ENCODE measurements around the gene DNAJC4.

The DNAJC4 gene

DNA sequence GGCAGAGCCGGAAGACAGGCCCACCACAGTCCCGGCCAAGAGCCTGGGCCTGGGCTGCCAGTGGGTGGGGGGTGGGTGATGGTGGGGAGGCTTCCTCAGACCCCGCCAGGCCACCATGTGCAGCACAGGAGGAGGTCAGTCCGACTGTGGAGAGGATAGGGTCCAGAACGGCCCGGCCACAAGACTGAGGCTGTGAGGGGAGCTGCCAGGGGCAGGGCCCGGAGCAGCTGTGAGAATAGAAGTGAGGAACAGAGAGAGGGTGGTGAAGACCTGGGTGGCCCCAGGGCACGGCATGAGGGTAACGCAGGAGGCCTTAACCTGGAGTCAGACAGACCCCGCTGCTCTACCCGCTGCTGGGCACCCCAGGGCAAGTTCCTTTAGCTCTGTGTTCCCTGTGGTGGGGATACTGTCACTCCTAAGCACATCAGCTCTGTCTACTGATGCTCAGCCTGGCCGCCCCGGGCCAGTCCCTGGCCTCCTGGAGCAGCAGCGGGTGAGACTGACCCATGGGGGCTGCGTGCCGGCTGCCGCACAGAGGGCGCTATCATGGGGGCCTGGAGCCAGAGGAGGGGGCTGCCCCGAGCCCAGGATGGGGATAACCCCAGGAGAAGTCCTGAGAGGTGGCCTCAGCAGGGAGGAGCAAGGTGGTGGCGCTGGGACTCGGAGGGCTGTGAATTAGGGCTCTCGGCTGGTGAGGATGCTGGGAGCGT, 22.1 kb upstream of the DNAJC4 start:
- in situ Hi-C loops (cut with HindIII; ENCODE audit: low sequenced_read_pairs) = loop anchor here (5.0 kb wide), 1 partner anchor 54 kb away; no protein-coding TSS in a partner anchor

DNA sequence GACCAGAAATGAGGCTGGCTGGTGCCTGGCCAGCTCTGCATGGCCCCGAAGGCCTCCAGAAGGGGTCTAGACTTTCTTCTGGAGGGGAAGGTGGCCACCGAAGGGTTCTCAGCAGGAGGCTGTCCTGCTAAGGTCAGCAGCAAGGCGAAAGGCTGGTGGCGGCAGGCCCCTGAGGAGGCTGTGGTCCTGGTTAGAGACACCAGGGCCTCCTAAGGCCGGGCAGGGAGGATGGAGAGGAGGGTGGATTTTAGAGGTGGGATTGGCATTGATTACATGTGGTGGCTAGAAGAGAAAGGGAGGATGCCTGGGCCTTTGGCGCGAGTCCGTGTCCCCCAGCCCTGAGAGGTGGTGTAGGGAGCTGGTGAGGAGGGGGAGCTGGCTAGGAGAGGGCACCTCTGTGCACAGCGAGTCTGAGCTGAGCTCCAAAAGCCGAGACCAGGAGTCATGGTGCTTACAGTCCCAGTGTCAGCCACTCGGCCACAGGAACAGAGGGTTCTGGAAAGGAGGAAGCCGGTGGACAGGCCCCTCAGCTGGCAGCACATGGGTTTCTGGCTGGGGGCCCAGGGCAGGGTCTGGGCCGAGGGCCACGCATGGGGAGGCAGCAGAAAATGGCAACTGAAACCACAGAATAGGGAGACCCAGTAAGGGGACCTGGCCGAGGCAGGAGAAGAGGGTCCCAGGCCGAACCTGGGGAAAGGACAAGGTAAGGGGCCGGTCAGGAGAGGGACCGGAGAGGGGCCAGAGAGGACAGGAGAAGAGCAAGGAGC, 21.4 kb upstream of the DNAJC4 start:
- in situ Hi-C loops (cut with HindIII; ENCODE audit: low sequenced_read_pairs) = loop anchor here (5.0 kb wide), 1 partner anchor 53 kb away; no protein-coding TSS in a partner anchor

DNA sequence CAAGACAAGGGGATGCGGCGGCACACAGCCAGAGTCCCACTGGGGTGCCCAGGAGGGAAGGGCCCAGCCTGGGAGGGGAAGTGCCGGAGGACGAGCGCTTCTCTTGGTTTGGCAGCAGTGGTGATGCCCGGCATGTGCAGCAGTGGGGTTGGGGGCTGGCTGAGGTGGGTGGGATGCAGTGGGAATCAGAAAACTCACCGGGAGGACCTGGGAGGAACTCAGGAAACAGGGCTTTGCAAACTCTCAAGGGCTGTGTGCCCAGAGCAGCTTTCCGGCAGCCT, 20.8 kb upstream of the DNAJC4 start:
- in situ Hi-C loops (cut with HindIII; ENCODE audit: low sequenced_read_pairs) = loop anchor here (5.0 kb wide), 1 partner anchor 53 kb away; no protein-coding TSS in a partner anchor

DNA sequence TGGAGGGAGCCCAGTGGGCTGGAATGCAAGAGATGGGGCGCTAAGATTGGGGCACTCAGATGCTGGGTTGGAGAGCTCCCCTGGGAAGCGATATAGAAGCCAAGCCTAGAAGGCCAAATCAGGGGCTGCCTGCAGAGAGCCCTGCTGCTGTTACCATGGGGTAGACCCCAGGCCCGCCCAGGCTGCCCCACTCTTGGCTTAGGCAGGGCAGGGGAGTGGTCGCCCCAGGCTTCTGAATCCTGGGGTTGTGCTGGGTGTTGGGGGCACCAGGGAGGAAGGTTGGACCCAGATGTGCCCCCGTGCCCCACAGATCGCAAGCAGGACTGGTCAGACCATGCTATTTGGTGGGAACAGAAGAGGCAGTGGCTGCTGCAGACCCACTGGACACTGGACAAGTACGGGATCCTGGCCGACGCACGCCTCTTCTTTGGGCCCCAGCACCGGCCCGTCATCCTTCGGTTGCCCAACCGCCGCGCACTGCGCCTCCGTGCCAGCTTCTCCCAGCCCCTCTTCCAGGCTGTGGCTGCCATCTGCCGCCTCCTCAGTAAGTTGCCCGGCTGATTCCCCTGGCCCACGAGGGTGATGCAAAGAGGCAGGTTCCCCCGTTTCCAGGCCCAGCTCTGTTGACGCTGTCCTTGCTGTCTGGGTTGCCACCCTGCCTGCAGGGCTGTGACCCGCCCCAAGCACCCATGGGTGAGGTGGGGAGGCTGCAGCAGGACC, 19.9 kb upstream of the DNAJC4 start:
- in situ Hi-C loops (cut with HindIII; ENCODE audit: low sequenced_read_pairs) = loop anchor here (5.0 kb wide), 1 partner anchor 48 kb away; no protein-coding TSS in a partner anchor

DNA sequence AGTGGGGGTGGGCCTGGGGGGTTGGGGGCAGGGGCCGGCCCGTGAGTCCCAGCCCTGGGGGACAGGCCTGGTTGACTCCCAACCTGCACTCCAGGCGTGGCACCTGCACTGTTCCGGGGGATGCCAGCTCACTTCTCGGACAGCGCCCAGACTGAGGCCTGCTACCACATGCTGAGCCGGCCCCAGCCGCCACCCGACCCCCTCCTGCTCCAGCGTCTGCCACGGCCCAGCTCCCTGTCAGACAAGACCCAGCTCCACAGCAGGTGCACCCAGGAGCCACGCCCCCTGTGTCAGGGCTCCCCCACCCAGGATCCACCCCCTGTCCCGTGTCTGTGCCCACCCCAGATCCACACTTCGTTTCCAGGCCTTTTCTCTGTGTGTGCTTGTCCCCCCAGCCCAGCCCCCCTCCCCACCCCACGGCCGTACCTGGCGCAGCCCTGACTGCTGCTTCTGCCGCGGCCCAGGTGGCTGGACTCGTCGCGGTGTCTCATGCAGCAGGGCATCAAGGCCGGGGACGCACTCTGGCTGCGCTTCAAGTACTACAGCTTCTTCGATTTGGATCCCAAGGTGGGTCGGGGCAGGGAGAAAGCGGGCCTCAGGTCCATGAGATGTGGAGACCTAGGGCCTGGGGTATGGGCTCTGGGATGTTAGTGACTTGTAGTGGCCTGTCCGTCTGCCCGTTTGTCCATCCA, 19.0 kb upstream of the DNAJC4 start:
- in situ Hi-C loops (cut with HindIII; ENCODE audit: low sequenced_read_pairs) = loop anchor here (5.0 kb wide), 1 partner anchor 49 kb away; no protein-coding TSS in a partner anchor

DNA sequence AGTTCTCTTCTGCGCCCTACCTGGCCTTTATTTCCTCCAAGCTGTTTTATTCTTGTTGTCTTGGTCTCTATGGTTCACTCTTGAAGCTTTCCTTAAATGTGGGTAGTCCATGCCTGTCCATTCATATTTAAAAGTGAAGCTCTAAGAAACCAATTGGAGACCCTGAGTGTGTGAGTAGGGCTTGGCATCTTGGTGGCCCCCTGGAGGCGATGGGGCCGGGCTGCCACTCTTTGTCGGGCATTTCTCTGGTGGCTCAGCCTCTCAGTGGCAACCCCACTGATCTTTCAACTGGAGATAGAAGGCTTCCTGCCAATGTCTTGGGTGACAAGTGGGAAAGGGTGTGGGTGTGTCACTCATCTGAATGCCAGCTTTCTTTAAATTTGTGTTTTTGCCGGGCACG, 13.5 kb upstream of the DNAJC4 start:
- in situ Hi-C loops (cut with HindIII; ENCODE audit: low sequenced_read_pairs) = loop anchor here (5.0 kb wide), 1 partner anchor 90 kb away; the partner anchor contains the start of gene ESRRA

DNA sequence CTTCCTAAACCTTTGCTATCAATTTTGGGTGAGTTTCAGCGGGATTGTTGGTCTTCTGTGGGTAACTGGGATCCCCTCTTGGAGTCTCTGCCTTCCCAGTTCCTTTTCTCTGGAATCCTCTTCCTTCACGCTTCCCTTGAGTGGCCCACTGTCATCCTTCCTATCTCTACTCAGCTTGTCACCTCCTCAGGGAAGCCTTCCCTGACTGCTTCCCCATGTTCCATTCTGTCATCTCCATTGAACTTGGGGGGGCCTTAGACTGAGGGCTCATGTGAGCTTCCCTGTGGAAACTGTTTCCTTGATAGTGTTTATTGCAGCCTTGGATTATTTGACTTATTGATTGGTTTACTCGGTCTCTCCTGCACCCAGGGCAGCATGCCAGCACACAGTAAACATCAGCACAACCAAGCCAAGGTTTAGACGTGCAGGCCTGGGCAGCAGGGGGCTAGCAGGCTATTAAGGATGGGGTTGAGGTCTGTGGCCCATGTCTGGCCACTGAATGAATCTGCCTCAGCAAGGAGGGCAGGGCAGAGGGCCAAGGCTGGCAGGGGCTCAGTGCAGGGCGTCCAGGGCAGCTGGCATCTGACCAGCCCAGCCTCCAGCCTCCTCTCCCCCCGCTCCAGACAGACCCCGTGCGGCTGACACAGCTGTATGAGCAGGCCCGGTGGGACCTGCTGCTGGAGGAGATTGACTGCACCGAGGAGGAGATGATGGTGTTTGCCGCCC, 11.6 kb upstream of the DNAJC4 start:
- in situ Hi-C loops (cut with HindIII; ENCODE audit: low sequenced_read_pairs) = loop anchor here (5.0 kb wide), 1 partner anchor 89 kb away; the partner anchor contains the start of gene ESRRA

DNA sequence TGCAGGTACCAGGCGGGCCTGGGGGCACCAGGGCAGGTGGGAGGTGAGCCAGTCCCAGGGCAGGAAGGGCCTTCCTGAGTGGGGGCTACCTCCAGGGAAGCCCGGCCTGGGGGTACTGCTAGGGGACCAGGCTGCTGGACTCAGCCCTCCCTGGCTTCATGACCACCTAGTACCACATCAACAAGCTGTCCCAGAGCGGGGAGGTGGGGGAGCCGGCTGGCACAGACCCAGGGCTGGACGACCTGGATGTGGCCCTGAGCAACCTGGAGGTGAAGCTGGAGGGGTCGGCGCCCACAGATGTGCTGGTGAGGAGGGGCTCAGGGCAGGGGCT, 11.0 kb upstream of the DNAJC4 start:
- in situ Hi-C loops (cut with HindIII; ENCODE audit: low sequenced_read_pairs) = loop anchor here (5.0 kb wide), 1 partner anchor 88 kb away; the partner anchor contains the start of gene ESRRA

DNA sequence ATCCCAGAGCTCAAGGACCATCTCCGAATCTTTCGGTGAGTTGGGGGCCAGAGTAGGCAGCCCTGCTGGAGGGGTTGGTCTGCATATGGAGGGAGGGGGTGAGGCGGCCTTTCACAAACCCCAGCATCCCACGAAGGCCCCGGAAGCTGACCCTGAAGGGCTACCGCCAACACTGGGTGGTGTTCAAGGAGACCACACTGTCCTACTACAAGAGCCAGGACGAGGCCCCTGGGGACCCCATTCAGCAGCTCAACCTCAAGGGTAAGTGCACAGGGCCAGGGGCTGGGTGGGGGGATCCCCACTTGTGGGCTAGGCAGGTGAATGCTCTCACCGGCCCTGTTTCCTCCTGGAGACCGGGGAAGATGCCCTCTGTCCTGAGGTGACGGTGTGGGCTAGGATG, 10.6 kb upstream of the DNAJC4 start:
- in situ Hi-C loops (cut with HindIII; ENCODE audit: low sequenced_read_pairs) = loop anchor here (5.0 kb wide), 1 partner anchor 88 kb away; the partner anchor contains the start of gene ESRRA

DNA sequence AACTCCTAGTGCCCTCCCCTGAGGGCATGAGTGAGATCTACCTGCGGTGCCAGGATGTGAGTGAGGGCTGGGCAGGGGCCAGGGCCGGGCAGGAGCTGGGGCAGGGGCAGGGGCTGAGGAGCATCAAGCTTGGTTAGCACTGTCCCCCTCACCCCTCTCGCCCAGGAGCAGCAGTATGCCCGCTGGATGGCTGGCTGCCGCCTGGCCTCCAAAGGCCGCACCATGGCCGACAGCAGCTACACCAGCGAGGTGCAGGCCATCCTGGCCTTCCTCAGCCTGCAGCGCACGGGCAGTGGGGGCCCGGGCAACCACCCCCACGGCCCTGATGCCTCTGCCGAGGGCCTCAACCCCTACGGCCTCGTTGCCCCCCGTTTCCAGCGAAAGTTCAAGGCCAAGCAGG, 10.1 kb upstream of the DNAJC4 start:
- in situ Hi-C loops (cut with HindIII; ENCODE audit: low sequenced_read_pairs) = no loop called here

DNA sequence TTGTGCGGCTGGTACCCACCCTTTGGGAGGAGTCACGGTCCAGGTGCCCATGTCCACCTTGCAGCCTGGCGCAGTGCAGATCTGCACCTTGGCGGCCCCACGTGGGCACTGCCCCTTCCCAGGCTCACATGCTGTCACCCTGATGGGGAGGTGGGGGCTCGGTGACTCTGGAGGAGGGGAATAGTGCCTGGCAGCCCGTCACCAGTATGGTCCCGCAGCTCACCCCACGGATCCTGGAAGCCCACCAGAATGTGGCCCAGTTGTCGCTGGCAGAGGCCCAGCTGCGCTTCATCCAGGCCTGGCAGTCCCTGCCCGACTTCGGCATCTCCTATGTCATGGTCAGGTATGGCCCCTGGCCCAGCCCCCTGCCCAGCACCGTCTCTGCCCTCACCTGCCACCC, 9.6 kb upstream of the DNAJC4 start:
- in situ Hi-C loops (cut with HindIII; ENCODE audit: low sequenced_read_pairs) = no loop called here

DNA sequence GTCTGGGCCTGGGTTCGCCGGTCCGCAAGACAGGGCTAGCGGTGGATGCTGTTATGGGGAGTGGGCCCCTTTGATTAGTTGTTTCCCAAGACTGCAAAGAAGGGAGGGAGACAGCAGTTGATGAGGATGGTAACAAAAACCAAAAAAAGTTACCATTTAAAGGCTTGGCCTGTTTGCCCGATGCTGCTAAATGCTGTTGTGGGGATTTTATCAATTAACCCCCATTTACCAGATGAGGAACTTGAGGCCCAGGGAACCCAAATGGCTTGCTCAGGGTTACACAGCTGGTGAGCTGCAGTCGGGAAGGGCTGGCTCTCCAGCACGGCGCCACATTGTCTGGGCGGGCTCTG, 7.7 kb upstream of the DNAJC4 start:
- in situ Hi-C loops (cut with HindIII; ENCODE audit: low sequenced_read_pairs) = no loop called here

DNA sequence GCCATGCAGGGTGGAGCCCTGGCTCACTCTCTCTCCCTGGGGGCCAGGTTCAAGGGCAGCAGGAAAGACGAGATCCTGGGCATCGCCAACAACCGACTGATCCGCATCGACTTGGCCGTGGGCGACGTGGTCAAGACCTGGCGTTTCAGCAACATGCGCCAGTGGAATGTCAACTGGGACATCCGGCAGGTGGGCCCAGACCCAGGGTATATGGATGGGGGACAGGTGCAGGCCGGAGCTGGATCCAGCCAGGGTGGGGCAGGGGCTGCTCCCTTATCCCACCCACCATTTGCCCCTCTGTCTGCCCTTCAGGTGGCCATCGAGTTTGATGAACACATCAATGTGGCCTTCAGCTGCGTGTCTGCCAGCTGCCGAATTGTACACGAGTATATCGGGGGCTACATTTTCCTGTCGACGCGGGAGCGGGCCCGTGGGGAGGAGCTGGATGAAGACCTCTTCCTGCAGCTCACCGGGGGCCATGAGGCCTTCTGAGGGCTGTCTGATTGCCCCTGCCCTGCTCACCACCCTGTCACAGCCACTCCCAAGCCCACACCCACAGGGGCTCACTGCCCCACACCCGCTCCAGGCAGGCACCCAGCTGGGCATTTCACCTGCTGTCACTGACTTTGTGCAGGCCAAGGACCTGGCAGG, 7.2 kb upstream of the DNAJC4 start:
- in situ Hi-C loops (cut with HindIII; ENCODE audit: low sequenced_read_pairs) = no loop called here

DNA sequence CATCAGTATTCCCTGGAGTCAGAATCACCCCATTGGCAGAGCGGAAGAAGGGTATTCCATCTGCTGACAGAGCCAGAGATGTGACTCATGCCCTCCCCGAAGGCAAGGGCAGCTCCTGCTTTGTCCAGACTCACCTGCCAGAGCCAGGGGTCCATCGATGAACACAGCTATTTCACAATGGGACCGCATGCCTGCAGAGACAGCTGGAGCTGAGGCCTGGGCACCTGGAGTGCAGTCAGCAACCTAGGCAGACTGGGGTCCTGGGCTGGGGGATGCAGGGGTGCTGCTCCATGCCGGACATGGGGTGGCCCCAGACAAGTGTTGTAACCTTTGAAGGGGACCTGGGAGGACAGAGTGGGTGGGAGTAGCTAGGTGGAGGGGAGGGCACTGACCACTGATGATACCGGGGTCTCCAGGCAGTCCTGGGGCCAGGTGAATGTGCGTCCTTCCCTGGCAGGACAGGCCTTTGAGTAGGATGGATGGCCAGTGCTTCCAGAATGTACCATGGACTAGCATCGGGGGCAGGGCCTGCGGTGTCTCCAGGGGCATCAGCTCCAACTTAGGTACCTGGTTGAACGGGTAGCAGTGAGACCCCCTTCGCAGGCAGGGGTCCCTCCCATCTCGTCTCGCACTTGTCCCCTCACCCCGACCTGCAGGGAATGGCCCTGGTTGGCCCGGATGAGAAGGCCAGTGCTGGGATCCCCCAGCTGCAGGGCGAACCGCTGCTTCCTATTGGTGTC, 6.0 kb upstream of the DNAJC4 start:
- in situ Hi-C loops (cut with HindIII; ENCODE audit: low sequenced_read_pairs) = no loop called here

DNA sequence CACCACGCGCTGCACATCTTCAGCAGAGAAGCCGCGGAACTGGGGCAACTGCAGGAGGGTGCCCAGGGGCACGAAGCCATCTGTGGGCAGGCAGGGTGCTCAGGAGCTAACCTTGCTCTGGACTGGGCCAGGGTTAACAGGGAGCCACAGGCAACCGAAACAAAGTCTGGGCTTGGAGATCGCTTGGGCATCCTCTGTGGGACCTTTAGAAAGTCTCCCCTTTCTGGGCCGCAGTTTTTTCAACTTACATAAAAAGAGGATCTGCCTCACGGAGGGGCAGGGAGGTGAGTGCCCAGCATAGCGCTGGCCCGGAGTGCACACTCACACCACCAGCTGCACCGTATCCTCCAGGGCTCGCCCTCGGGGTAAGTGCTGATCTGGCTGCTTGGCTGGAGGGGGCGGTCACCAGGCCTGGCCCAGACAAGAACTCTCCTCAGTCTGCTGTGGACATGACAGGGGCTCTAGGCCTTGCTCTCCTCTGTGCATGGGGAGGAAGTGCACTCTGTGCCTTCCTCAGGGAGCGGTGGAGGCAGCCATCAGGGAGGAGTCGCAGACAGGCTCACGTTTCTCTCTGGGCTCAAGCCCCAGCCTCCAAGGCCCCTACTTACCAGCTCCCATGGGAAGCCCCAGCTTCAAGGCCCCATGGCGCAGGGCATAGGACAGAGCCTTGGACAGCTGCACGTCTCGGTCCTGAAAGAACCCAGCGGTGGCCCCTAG, 5.3 kb upstream of the DNAJC4 start:
- in situ Hi-C loops (cut with HindIII; ENCODE audit: low sequenced_read_pairs) = no loop called here

DNA sequence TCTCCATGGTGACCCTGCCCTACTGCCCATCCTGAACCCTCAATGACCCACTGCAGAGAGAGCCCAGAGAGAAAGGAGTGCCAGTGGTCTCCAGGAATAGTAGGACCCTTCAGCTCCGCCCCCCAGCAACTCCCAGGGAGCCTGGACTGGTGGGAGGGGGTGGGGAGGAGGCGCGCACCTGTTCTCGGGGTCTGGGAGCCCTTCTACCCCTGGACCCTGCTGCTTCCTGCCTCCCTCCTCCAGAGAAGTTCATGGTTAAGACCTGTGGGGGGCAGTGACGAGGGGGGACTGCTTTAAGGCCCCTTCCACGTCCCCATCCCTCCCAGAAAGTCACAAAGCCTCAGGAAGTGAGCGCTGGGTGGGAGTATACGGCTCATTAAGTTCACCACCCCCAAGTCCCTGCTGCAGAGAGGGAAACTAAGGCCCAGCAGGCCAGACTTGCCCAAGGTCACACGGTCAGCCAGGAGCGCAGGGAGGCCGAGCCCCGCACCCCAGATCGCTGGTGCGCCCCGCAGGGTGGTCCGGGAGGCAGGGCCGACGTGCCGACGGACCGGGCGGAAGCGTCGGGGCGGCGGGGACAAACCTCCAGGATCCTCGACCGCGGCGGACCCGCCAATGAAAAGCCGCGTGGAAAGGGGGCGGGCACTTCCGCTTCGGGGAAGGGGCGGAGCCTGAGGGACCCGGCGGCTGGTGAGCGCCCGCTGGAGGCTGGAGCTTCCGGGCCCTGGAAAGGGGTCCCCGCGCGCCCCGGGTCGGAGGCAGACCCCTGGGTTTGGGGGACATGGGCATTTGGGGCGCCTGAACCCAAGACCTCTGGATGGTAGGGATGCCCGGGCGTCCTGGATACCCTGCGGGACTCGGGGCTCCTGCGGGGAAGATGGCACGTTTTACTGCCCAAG, 4.5 kb upstream of the DNAJC4 start, which contains the start of the genes NUDT22 and TRPT1:
Gene NUDT22 (plus strand): TSS at position 667 of the 899 bp plus-strand sequence. CDS start 379 bp downstream, outside the sequence.
Gene TRPT1 (minus strand): TSS at position 579 of the 899 bp plus-strand sequence. CDS start 326 bp downstream, at position 253.
- in situ Hi-C loops (cut with HindIII; ENCODE audit: low sequenced_read_pairs) = no loop called here

DNA sequence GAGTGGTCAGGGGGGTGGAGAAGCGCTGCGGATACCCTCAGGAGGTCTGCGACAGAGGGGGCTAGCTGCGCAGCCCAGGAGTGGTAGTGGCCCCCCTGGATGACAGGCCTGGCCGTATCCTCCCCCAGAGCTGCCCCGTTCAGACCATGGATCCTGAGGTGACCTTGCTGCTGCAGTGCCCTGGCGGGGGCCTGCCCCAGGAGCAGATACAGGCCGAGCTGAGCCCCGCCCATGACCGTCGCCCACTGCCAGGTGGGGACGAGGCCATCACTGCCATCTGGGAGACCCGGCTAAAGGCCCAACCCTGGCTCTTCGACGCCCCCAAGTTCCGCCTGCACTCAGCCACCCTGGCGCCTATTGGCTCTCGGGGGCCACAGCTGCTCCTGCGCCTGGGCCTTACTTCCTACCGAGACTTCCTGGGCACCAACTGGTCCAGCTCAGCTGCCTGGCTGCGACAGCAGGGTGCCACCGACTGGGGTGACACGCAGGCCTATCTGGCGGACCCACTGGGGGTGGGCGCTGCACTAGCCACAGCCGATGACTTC, 3.8 kb upstream of the DNAJC4 start:
- in situ Hi-C loops (cut with HindIII; ENCODE audit: low sequenced_read_pairs) = no loop called here

Data from endothelial cell of hepatic sinusoid (primary cell).